Glutamatergic neuron (in vitro differentiated cells): Measurements from ENCODE around the gene TBC1D21. TPM values are rescaled to one million over a fixed set of nuclear protein-coding genes. Genes with fewer than 3 reads are reported as not detected.

Source experiments
- DNase-seq: peaks from one replicate; pipeline ENCODE4 v3.0.0; 2022
- H3K27ac Mint-ChIP-seq: one replicate; pipeline ENCODE4 v1.8.0; 2020; ENCODE audit warnings: mild to moderate bottlenecking, mixed read lengths, inconsistent platforms; ENCODE audit not compliant: unreplicated experiment
- H3K27me3 Mint-ChIP-seq: one replicate; pipeline ENCODE4 v1.8.0; 2020; ENCODE audit warnings: mild to moderate bottlenecking, moderate library complexity, mixed read lengths, inconsistent platforms; ENCODE audit not compliant: unreplicated experiment
- H3K36me3 Mint-ChIP-seq: one replicate; pipeline ENCODE4 v1.8.0; 2020; ENCODE audit warnings: mild to moderate bottlenecking, mixed read lengths, inconsistent platforms; ENCODE audit not compliant: unreplicated experiment
- H3K4me1 Mint-ChIP-seq: one replicate; pipeline ENCODE4 v1.8.0; 2020; ENCODE audit warnings: mild to moderate bottlenecking, low read depth, mixed read lengths, inconsistent platforms; ENCODE audit not compliant: unreplicated experiment
- H3K4me3 Mint-ChIP-seq: one replicate; pipeline ENCODE4 v1.8.0; 2020; ENCODE audit warnings: mild to moderate bottlenecking, mixed read lengths, inconsistent platforms; ENCODE audit not compliant: unreplicated experiment
- H3K9me3 Mint-ChIP-seq: one replicate; pipeline ENCODE4 v1.8.0; 2020; ENCODE audit warnings: mild to moderate bottlenecking, moderate library complexity, mixed read lengths, inconsistent platforms; ENCODE audit not compliant: unreplicated experiment
- CTCF ChIP-seq: fragments of 200-600 bp; sonication (generic); IDR thresholded peaks from one replicate; pipeline ENCODE4 v1.5.0; 2021; ENCODE audit not compliant: partially characterized antibody, unreplicated experiment
- total RNA-seq: library from RNA; stranded (reverse); fragmentation: NEBNext Ultra II Directional; extraction: Animal tissue kit (Norgen Biotek cat#: 25700); gene quantifications from one replicate; pipeline ENCODE4 v1.2.1, GENCODE V29; 2021; ENCODE audit not compliant: unreplicated experiment

TBC1D21 gene
- total RNA-seq, 1 donor from 2014 or later: not detected

GRCh38 chr15:73881579-73882320 is 8.4 kb downstream of the TBC1D21 start:
- DNase-seq: no peak
- no peaks in the 10 kb centered on the region for H3K36me3 Mint-ChIP-seq
- no peaks in the 10 kb centered on the region for H3K4me1 Mint-ChIP-seq
- H3K4me3 Mint-ChIP-seq: peak overlapping the region; percentile 1
- peaks cover 1% of the 10 kb centered on the region for H3K9me3 Mint-ChIP-seq
- H3K27me3 Mint-ChIP-seq: peaks cover 6% of the 10 kb centered on the region
- H3K27ac Mint-ChIP-seq: no peak overlapping the region
- no peak for TF ChIP-seq CTCF

GRCh38 chr15:73882761-73883419 is 9.5 kb downstream of the TBC1D21 start:
- Mint-ChIP-seq H3K27ac (no peak overlapping the region), H3K9me3 (peaks cover 1% of the 10 kb centered on the region)

GRCh38 chr15:73884159-73884558 is 10.8 kb downstream of the TBC1D21 start:
- peaks cover 2% of the 10 kb centered on the region for H3K9me3 Mint-ChIP-seq
- no peaks in the 10 kb centered on the region for H3K4me1 Mint-ChIP-seq
- TF ChIP-seq CTCF: no peak
- no peak for DNase-seq
- H3K36me3 Mint-ChIP-seq: no peaks in the 10 kb centered on the region
- H3K27me3 Mint-ChIP-seq: peaks cover 10% of the 10 kb centered on the region
- no peak overlapping the region for H3K4me3 Mint-ChIP-seq
- no peak overlapping the region for H3K27ac Mint-ChIP-seq

More at GRCh38 chr15:73882761-73883419, 9.5 kb downstream of the TBC1D21 start:
- Mint-ChIP-seq H3K4me3 (no peak overlapping the region), H3K4me1 (no peaks in the 10 kb centered on the region), H3K36me3 (no peaks in the 10 kb centered on the region), H3K27me3 (peaks cover 6% of the 10 kb centered on the region)
- TF ChIP-seq CTCF: no peak
- DNase-seq: no peak

GRCh38 chr15:73885954-73886700 is 12.8 kb downstream of the TBC1D21 start:
- H3K36me3 Mint-ChIP-seq: no peaks in the 10 kb centered on the region
- H3K27me3 Mint-ChIP-seq: peaks cover 19% of the 10 kb centered on the region
- no peak overlapping the region for H3K4me3 Mint-ChIP-seq
- peaks cover 3% of the 10 kb centered on the region for H3K9me3 Mint-ChIP-seq
- no peak for DNase-seq
- H3K27ac Mint-ChIP-seq: no peak overlapping the region
- TF ChIP-seq CTCF: no peak
- H3K4me1 Mint-ChIP-seq: no peaks in the 10 kb centered on the region
